GM21576 (cell line): ENCODE measurements around the gene METTL5.

Experiments used
- ATAC-seq: cut with Tn5 transposase; IDR thresholded peaks from one replicate; pipeline ENCODE4 v1.9.1; 2021; ENCODE audit warnings: mild to moderate bottlenecking, moderate library complexity; ENCODE audit not compliant: unreplicated experiment

The METTL5 gene

DNA sequence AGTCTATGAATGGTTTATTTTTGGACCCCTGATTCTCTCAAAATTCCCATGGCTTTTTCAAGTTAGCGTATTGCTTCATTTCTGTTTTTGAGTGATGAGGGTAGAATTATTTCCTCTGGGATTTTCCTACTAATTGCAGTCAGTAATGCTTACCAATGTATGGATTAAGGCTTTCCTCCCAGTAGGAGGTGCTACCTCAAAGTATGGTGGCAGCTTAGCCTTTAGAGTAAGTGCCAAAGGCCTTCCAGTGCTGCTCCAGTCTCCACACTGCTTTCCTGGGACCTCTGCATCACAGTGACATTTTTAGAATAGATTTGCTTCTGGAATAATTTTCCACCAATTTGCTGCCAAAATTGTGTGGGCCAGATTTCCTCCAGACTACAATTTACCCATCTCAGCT, 42.2 kb downstream of the METTL5 start:
- no peak for ATAC-seq

- no peak for ATAC-seq
Measured at GRCh38 chr2:169781249-169782013, 43.3 kb downstream of the METTL5 start.

GRCh38 chr2:169778446-169778845, 46.3 kb downstream of the METTL5 start:
- no peak for ATAC-seq

GRCh38 chr2:169776252-169776761, 48.4 kb downstream of the METTL5 start:
- no peak for ATAC-seq

- no peak for ATAC-seq
Measured at GRCh38 chr2:169775765-169776164, 48.9 kb downstream of the METTL5 start.

DNA sequence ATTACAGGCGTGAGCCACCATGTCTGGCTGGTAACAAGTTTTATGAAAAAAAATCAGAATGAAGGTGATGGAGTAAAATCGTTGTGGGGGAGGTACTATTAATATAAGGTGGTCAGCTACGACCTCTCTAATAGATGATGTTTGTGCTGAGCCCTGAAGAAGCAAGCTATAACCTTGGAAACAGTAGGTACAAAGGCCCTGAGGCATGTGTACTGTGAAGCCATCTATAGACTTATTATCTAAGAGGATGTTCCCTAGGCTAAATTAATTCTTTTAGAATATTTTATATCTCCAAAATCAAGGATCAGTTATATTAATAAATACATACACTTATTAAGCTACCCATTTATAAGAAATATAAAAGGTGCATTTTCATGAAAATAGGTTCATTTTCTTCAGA, 49.4 kb downstream of the METTL5 start:
- ATAC-seq = no peak

- ATAC-seq = no peak
Measured at GRCh38 chr2:169772651-169773050, 52.1 kb downstream of the METTL5 start.

DNA sequence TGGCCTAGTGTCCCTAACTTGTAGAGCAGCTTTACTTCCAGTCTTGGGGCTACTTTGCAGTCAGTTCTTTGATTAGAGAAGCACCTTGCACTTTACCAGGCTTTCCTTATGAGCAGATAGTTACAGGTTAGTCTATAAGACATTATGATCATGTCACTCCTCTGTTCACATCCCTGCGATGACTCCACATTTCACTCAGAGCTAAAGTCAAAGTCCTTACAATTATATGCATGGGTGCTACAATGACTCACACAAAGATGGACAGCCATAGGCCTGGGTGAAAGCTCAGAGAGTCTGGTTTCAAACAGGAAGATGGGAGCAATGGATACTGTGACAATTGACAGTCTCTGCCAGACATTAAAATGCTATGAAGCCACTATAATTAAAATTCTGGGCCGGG, 53.1 kb downstream of the METTL5 start:
- ATAC-seq = no peak

DNA sequence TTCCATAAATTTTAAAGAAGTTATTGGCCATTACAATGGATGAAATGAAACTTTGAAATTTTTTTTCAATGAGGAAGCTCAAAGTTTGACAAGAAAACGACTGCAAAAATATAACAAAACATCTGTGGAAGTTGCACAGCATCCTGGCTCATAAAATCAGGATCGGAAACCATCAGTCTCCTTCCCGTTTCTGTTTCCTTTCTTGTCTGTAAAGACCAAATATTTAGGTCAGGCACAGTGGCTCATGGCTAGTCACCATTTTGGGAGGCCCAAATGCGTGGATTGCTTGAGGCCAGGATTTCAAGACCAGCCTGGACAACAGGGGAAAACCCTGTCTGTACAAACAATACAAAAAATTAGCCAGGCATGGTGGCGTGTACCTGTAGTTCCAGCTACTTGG, 53.7 kb downstream of the METTL5 start:
- ATAC-seq = no peak

GRCh38 chr2:169768262-169768995, 56.3 kb downstream of the METTL5 start:
- ATAC-seq = no peak

GRCh38 chr2:169767243-169767888, 57.3 kb downstream of the METTL5 start:
- no peak for ATAC-seq

DNA sequence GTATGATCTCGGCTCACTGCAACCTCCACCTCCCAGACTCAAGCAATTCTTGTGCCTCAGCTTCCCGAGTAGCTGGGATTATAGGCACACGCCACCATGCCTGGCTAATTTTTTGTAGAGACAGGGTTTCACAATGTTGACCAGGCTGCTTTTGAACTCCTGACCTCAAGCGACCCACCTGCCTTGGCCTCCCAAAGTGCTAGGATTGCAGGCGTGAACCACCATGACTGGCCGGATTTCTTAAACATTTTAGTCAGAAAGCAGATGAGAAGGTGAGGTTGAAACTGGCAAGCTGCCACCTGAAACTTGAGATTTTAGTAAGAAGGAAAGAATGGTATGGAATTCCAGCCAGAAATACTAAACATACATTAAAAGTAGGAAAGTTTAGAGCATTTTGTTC, 59.2 kb downstream of the METTL5 start:
- no peak for ATAC-seq

- ATAC-seq = no peak
Measured at GRCh38 chr2:169761970-169762292, 62.8 kb downstream of the METTL5 start.
